ENCODE data around the gene PTN. TPM values are rescaled to one million over a fixed set of nuclear protein-coding genes. Genes with fewer than 3 reads are reported as not detected.

PTN gene
- 21.6 TPM for total RNA-seq
- long read RNA-seq, transcript PTN-201 (5 exons, 1,614 nt): major isoform, 10 of 10 reads
- long read RNA-seq, partial matches to known transcripts: 0 of 10 reads
- long read RNA-seq, other reads (novel, unspliced or antisense): 0 of 10 reads

- ATAC-seq (peak; percentile 92), DNase-seq (ENCODE audit: missing footprints) (no peak)
- intact Hi-C loops (cut with DNase I): no loop called here
Measured at GRCh38 chr7:137343281-137343841, at the start of gene PTN. Gene PTN (minus strand): TSS chr7:137343733. CDS start chr7:137254973, 88,760 bp downstream.

GRCh38 chr7:137390076-137390475 lies 46.5 kb upstream of the PTN start:
- intact Hi-C loops (cut with DNase I): no loop called here
- ATAC-seq: no peak
- no peak for DNase-seq (ENCODE audit: missing footprints)

- DNase-seq (ENCODE audit: missing footprints) (no peak), ATAC-seq (no peak)
- intact Hi-C loops (cut with DNase I): no loop called here
Measured at GRCh38 chr7:137388916-137389315, 45.4 kb upstream of the PTN start.

GRCh38 chr7:137386966-137387365 lies 43.4 kb upstream of the PTN start:
- ATAC-seq: no peak

GRCh38 chr7:137381045-137381444 lies 37.5 kb upstream of the PTN start:
- intact Hi-C loops (cut with DNase I): no loop called here
- ATAC-seq: no peak
- DNase-seq (ENCODE audit: missing footprints): no peak

More at GRCh38 chr7:137386966-137387365, 43.4 kb upstream of the PTN start:
- DNase-seq (ENCODE audit: missing footprints): no peak
- intact Hi-C loops (cut with DNase I): no loop called here

- intact Hi-C loops (cut with DNase I): no loop called here
- ATAC-seq (no peak), DNase-seq (ENCODE audit: missing footprints) (no peak)
Measured at GRCh38 chr7:137373507-137373906, 30.0 kb upstream of the PTN start.

- DNase-seq (ENCODE audit: missing footprints) (no peak), ATAC-seq (no peak)
- intact Hi-C loops (cut with DNase I): no loop called here
Measured at GRCh38 chr7:137371616-137372015, 28.1 kb upstream of the PTN start.

GRCh38 chr7:137366995-137367394 lies 23.5 kb upstream of the PTN start:
- intact Hi-C loops (cut with DNase I): no loop called here
- DNase-seq (ENCODE audit: missing footprints): no peak
- no peak for ATAC-seq

- DNase-seq (ENCODE audit: missing footprints): no peak
- intact Hi-C loops (cut with DNase I): no loop called here
- no peak for ATAC-seq
Measured at GRCh38 chr7:137363683-137364082, 20.1 kb upstream of the PTN start.

GRCh38 chr7:137360087-137360679 lies 16.6 kb upstream of the PTN start:
- intact Hi-C loops (cut with DNase I): no loop called here
- DNase-seq (ENCODE audit: missing footprints) (no peak), ATAC-seq (no peak)

- intact Hi-C loops (cut with DNase I): no loop called here
- no peak for ATAC-seq
- DNase-seq (ENCODE audit: missing footprints): no peak
Measured at GRCh38 chr7:137354961-137355360, 11.4 kb upstream of the PTN start.

GRCh38 chr7:137354396-137354795 lies 10.9 kb upstream of the PTN start:
- intact Hi-C loops (cut with DNase I): no loop called here
- DNase-seq (ENCODE audit: missing footprints) (no peak), ATAC-seq (no peak)

- DNase-seq (ENCODE audit: missing footprints) (no peak), ATAC-seq (no peak)
- intact Hi-C loops (cut with DNase I): no loop called here
Measured at GRCh38 chr7:137351941-137352340, 8.4 kb upstream of the PTN start.

- DNase-seq (ENCODE audit: missing footprints): no peak
- intact Hi-C loops (cut with DNase I): no loop called here
- ATAC-seq: no peak
Measured at GRCh38 chr7:137345799-137346449, 2.4 kb upstream of the PTN start.

- DNase-seq (ENCODE audit: missing footprints) (no peak), ATAC-seq (no peak)
- intact Hi-C loops (cut with DNase I): no loop called here
Measured at GRCh38 chr7:137342828-137343261, 688 bp downstream of the PTN start.

GRCh38 chr7:137342265-137342664 lies 1.3 kb downstream of the PTN start:
- intact Hi-C loops (cut with DNase I): no loop called here
- DNase-seq (ENCODE audit: missing footprints) (no peak), ATAC-seq (peak; percentile 42)

GRCh38 chr7:137337902-137338301 lies 5.6 kb downstream of the PTN start:
- ATAC-seq: no peak
- no peak for DNase-seq (ENCODE audit: missing footprints)
- intact Hi-C loops (cut with DNase I): no loop called here

- intact Hi-C loops (cut with DNase I): no loop called here
- DNase-seq (ENCODE audit: missing footprints): no peak
- no peak for ATAC-seq
Measured at GRCh38 chr7:137335814-137336213, 7.7 kb downstream of the PTN start.

GRCh38 chr7:137331378-137331777 lies 12.2 kb downstream of the PTN start:
- DNase-seq (ENCODE audit: missing footprints): no peak
- intact Hi-C loops (cut with DNase I): no loop called here
- ATAC-seq: no peak

- DNase-seq (ENCODE audit: missing footprints) (no peak), ATAC-seq (peak; percentile 62)
- intact Hi-C loops (cut with DNase I): no loop called here
Measured at GRCh38 chr7:137329411-137329810, 14.1 kb downstream of the PTN start.
